ENCODE measurements around the gene MET.
"Not testable (repeated sequence)": the region's sequence is repeated elsewhere in the genome, so short reads cannot be mapped to it uniquely, and the experiment has no call there.

MET gene

GRCh38 chr7:116697761-116698160, 25.8 kb downstream of the MET start:
- no peak for DNase-seq (ENCODE audit: low read depth in 2 of 2)

GRCh38 chr7:116698396-116698795, 26.4 kb downstream of the MET start:
- DNase-seq (ENCODE audit: low read depth in 2 of 2) = no peak

- DNase-seq (ENCODE audit: low read depth in 2 of 2) = no peak
Observed at GRCh38 chr7:116698930-116699721, 27.1 kb downstream of the MET start.

GRCh38 chr7:116699722-116700120, 27.7 kb downstream of the MET start:
- DNase-seq (ENCODE audit: low read depth in 2 of 2) = no peak

- no peak for DNase-seq (ENCODE audit: low read depth in 2 of 2)
Observed at GRCh38 chr7:116702046-116702785, 30.2 kb downstream of the MET start.

GRCh38 chr7:116704650-116705228, 32.7 kb downstream of the MET start:
- no peak for DNase-seq (ENCODE audit: low read depth in 2 of 2)

GRCh38 chr7:116705419-116705818, 33.4 kb downstream of the MET start:
- DNase-seq (ENCODE audit: low read depth in 2 of 2) = no peak

- no peak for DNase-seq (ENCODE audit: low read depth in 2 of 2)
Observed at GRCh38 chr7:116706668-116707126, 34.7 kb downstream of the MET start.

- DNase-seq (ENCODE audit: low read depth in 2 of 2) = no peak
Observed at GRCh38 chr7:116707289-116707688, 35.3 kb downstream of the MET start.

- DNase-seq (ENCODE audit: low read depth in 2 of 2) = no peak
Observed at GRCh38 chr7:116708248-116708647, 36.3 kb downstream of the MET start.

GRCh38 chr7:116708861-116709260, 36.9 kb downstream of the MET start:
- DNase-seq (ENCODE audit: low read depth in 2 of 2) = no peak

- no peak for DNase-seq (ENCODE audit: low read depth in 2 of 2)
Observed at GRCh38 chr7:116709336-116709735, 37.3 kb downstream of the MET start.

GRCh38 chr7:116710764-116711452, 38.9 kb downstream of the MET start:
- DNase-seq (ENCODE audit: low read depth in 2 of 2) = no peak

- no peak for DNase-seq (ENCODE audit: low read depth in 2 of 2)
Observed at GRCh38 chr7:116711790-116712189, 39.8 kb downstream of the MET start.

- no peak for DNase-seq (ENCODE audit: low read depth in 2 of 2)
Observed at GRCh38 chr7:116713500-116713899, 41.5 kb downstream of the MET start.

GRCh38 chr7:116713918-116714317, 41.9 kb downstream of the MET start:
- no peak for DNase-seq (ENCODE audit: low read depth in 2 of 2)

- DNase-seq (ENCODE audit: low read depth in 2 of 2) = no peak
Observed at GRCh38 chr7:116715077-116715476, 43.1 kb downstream of the MET start.

- no peak for DNase-seq (ENCODE audit: low read depth in 2 of 2)
Observed at GRCh38 chr7:116717137-116717536, 45.1 kb downstream of the MET start.

GRCh38 chr7:116723959-116724529, 52.0 kb downstream of the MET start:
- not testable (repeated sequence) for DNase-seq (ENCODE audit: low read depth in 2 of 2)

- no peak for DNase-seq (ENCODE audit: low read depth in 2 of 2)
Observed at GRCh38 chr7:116724560-116725231, 52.7 kb downstream of the MET start.

- DNase-seq (ENCODE audit: low read depth in 2 of 2) = no peak
Observed at GRCh38 chr7:116726149-116726548, 54.2 kb downstream of the MET start.
